ENCODE data around the gene USP32. TPM values are rescaled to one million over a fixed set of nuclear protein-coding genes. Genes with fewer than 3 reads are reported as not detected.
"Not testable (repeated sequence)": the region's sequence is repeated elsewhere in the genome, so short reads cannot be mapped to it uniquely, and the experiment has no call there.

Gene USP32
- total RNA-seq, 4 donors from 2014 or later: 14.7 to 86.0 (median 54.8) TPM

DNA sequence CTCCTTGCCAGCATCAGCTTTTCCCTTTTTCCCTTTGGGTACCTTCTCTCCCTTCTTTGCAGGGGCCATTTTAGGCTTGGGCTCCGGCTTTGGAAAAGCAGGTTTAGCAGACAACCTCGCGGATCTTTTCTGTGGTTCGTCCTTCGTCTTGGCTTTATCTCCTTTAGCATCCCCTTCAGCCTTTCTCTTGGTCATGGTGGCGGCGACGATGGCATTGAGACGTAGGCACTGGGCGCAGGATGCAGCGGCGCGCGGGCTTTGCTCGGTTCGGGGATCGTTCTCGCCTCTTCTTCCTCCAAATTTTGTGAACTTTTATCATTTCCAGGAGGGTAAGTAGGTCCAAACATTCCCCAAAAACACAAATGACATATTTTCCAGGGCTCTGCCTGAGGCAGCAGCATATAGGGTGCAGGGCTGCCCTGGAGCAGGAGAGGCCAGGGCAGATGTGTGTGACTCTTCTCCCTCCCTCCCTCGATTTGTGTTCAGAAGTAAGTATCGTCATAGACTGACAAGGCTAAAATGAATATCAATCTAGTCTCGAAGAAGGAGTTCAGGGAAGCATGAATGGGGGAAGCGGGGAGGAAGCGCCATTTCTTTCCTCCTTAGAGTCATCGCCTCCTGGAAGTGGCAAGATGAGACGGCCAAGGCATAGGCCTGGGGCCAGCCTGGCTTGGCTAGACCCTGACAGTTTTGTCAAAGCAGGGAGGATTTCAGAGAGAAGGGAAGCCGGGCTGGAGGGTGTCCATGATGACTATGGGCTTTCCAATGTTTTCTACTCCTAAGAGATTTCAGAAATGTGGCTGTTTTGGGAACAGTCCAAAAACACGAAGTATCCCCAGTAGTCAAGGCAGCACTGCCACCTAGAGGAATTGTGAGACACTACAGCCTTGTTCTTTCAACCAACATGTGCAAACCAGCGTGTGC lies 43.6 kb upstream of the USP32 start:
- no peak overlapping the region for H3K4me3 ChIP-seq
- H3K36me3 ChIP-seq: no peaks in the 10 kb centered on the region
- intact Hi-C loops (cut with DNase I; ENCODE audit: low total_unique reads) (loop anchor here (10.0 kb wide), 1 partner anchor 291 kb away; the partner anchor contains the start of gene CA4), in situ Hi-C loops (cut with MboI; ENCODE audit: low pct_ligation_motif_present in 1 of 4, low pct_unique_long_range_greater_than_20kb in 1 of 4, low sequenced_read_pairs in 3 of 4) (loop anchor here in 3 of 4 donors (25.0 kb wide), 2 partner anchors 202 to 298 kb away; partner anchors contain the start of gene CA4 (in 2 of the 3))
- no peaks in the 10 kb centered on the region for H3K4me1 ChIP-seq
- no peaks in the 10 kb centered on the region for H3K27me3 ChIP-seq
- 77 to 78% methylated on average over 10 to 28 of the region's 28 CpGs for WGBS, 2 donors (ENCODE audit: low coverage in 1 of 2)
- H3K27ac ChIP-seq: no peak overlapping the region
- peak; percentile 67 for DNase-seq
- H3K9me3 ChIP-seq: peaks cover 0 to 3% of the 10 kb centered on the region in 2 donors
- TF ChIP-seq CTCF (IDR thresholded peaks at IDR 0.05) (peak; percentile 85 to 95 (median 91)), EP300 (IDR thresholded peaks at IDR 0.05; ENCODE audit: low read depth) (no peak), POLR2AphosphoS5 (IDR thresholded peaks at IDR 0.05) (peak in 2 of 3 donors; percentile 48 to 55), POLR2A (IDR thresholded peaks at IDR 0.05) (no peak)

- H3K27me3 ChIP-seq, H3K4me3 ChIP-seq, H3K36me3 ChIP-seq, H3K27ac ChIP-seq, H3K9me3 ChIP-seq, H3K4me1 ChIP-seq, DNase-seq: not testable (repeated sequence)
- in situ Hi-C loops (cut with MboI; ENCODE audit: low pct_ligation_motif_present in 1 of 4, low pct_unique_long_range_greater_than_20kb in 1 of 4, low sequenced_read_pairs in 3 of 4): loop anchor here in 3 of 4 donors (25.0 kb wide), 2 partner anchors 204 to 296 kb away; partner anchors contain the start of gene CA4 (in 2 of the 3)
- 93 to 100% methylated on average over 1 to 4 of the region's 4 CpGs for WGBS, 2 donors (ENCODE audit: low coverage in 1 of 2)
- intact Hi-C loops (cut with DNase I; ENCODE audit: low total_unique reads): loop anchor here (10.0 kb wide), 1 partner anchor 289 kb away; the partner anchor contains the start of gene CA4
Measured at GRCh38 chr17:60433021-60433997, 41.4 kb upstream of the USP32 start.

GRCh38 chr17:60430561-60430960 lies 38.6 kb upstream of the USP32 start:
- intact Hi-C loops (cut with DNase I; ENCODE audit: low total_unique reads) (loop anchor here (10.0 kb wide), 1 partner anchor 286 kb away; the partner anchor contains the start of gene CA4), in situ Hi-C loops (cut with MboI; ENCODE audit: low pct_ligation_motif_present in 1 of 4, low pct_unique_long_range_greater_than_20kb in 1 of 4, low sequenced_read_pairs in 3 of 4) (loop anchor here in 3 of 4 donors (25.0 kb wide), 2 partner anchors 207 to 293 kb away; partner anchors contain the start of gene CA4 (in 2 of the 3))
- not testable (repeated sequence) for H3K4me1 ChIP-seq, H3K27me3 ChIP-seq, H3K9me3 ChIP-seq, DNase-seq, H3K36me3 ChIP-seq, H3K4me3 ChIP-seq, H3K27ac ChIP-seq
- WGBS, 2 donors (ENCODE audit: low coverage in 1 of 2): 89 to 100% methylated on average over 3 to 7 of the region's 7 CpGs

DNA sequence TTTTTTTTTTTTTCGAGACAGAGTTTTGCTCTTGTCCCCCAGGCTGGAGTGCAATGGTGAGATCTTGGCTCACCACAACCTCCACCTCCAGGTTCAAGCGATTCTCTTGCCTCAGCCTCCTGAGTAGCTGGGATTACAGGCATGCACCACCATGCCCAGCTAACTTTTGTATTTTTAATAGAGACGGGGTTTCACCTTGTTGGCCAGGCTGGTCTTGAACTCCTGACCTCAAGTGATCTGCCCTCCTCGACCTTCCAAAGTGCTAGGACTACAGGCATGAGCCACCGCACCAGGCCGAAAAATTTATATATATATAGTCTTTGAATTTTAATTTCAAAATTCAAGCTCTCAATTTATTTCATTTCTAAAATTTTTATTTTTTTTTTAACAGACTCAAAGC lies 36.6 kb upstream of the USP32 start:
- in situ Hi-C loops (cut with MboI; ENCODE audit: low pct_ligation_motif_present in 1 of 4, low pct_unique_long_range_greater_than_20kb in 1 of 4, low sequenced_read_pairs in 3 of 4): loop anchor here in 3 of 4 donors (10.0 to 25.0 kb wide), 3 partner anchors 194 to 291 kb away; partner anchors contain the start of gene CA4 (in 2 of the 3)
- WGBS, 2 donors (ENCODE audit: low coverage in 1 of 2): 88 to 93% methylated on average over 4 to 6 of the region's 6 CpGs
- intact Hi-C loops (cut with DNase I; ENCODE audit: low total_unique reads); H3K9me3 ChIP-seq; DNase-seq; H3K27ac ChIP-seq; H3K27me3 ChIP-seq; H3K36me3 ChIP-seq; H3K4me3 ChIP-seq; H3K4me1 ChIP-seq: not testable (repeated sequence)

DNA sequence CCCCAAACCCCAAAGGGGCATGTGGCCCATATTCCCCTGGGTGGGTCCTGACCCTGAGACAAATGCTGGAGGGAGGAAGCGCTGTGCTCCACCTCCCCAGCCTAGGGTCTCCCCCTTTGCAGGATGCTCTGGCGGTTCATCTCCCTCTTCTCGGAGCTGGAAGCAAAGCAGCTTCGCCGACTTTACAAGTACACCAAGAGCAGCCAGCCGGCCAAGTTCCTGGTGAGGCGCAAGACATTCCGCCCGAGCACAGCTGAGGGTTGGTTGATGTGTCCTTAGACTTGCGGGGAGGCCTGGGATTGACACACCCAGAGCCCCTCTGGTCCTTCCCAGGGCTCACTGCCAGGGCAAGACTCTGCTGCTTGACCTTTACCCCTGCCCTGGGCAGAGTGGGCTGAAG lies 34.7 kb upstream of the USP32 start:
- no peak for TF ChIP-seq EP300 (IDR thresholded peaks at IDR 0.05; ENCODE audit: low read depth)
- no peak for TF ChIP-seq POLR2AphosphoS5 (IDR thresholded peaks at IDR 0.05)
- TF ChIP-seq POLR2A (IDR thresholded peaks at IDR 0.05): no peak
- TF ChIP-seq CTCF (IDR thresholded peaks at IDR 0.05): no peak
- Histone ChIP-seq H3K36me3 (no peaks in the 10 kb centered on the region), H3K4me1 (peaks cover 0 to 7% (median 2%) of the 10 kb centered on the region in 4 donors), H3K27ac (no peak overlapping the region), H3K9me3 (no peaks in the 10 kb centered on the region), H3K27me3 (no peaks in the 10 kb centered on the region), H3K4me3 (no peak overlapping the region)
- in situ Hi-C loops (cut with MboI; ENCODE audit: low pct_ligation_motif_present in 1 of 4, low pct_unique_long_range_greater_than_20kb in 1 of 4, low sequenced_read_pairs in 3 of 4) (loop anchor here in 3 of 4 donors (10.0 to 25.0 kb wide), 3 partner anchors 192 to 289 kb away; partner anchors contain the start of gene CA4 (in 2 of the 3)), intact Hi-C loops (cut with DNase I; ENCODE audit: low total_unique reads) (no loop called here)
- 82% methylated on average over 9 of the region's 10 CpGs; no CpG with 5 or more reads in 1 of the 2 donors for WGBS, 2 donors (ENCODE audit: low coverage in 1 of 2)
- DNase-seq: no peak
